HCT116 (cell line): Measurements from ENCODE around the gene MBOAT1. TPM values are rescaled to one million over a fixed set of nuclear protein-coding genes. Genes with fewer than 3 reads are reported as not detected.

ENCODE experiments used
- ATAC-seq: fragments of 200-7000 bp; cut with Tn5 transposase; 2 replicates; pipeline ENCODE4 v1.9.1; 2020; ENCODE audit warnings: mild to moderate bottlenecking, moderate library complexity
- BruUV-seq: library from RNA; stranded (reverse); fragments of 400-500 nt; replicated peaks from 2 replicates; lab custom pipeline; 2021; lab: Mats Ljungman, UMichigan
- CTCF ChIA-PET: fragments of 300-600 bp; sonication (Branson Sonifier 250); formaldehyde crosslinking; loops from one replicate; lab custom pipeline; 2021; ENCODE audit warnings: antibody characterized with exemption; lab: Charles Lee
- POLR2A ChIA-PET: fragments of 300-600, 350-600 bp; sonication (Branson Sonifier 250); formaldehyde crosslinking; loops from one replicate; lab custom pipeline; 2021; ENCODE audit warnings: antibody characterized with exemption; lab: Charles Lee
- RAD21 ChIA-PET, 2 experiments: fragments of 300-600 bp; sonication (Branson Sonifier 250); formaldehyde crosslinking; loops; one replicate each; lab custom pipeline; 2023; ENCODE audit warnings: low total read pairs in 2 of 2; ENCODE audit not compliant: uncharacterized antibody in 2 of 2, unreplicated experiment in 2 of 2, low non-redundant PET in 1 of 2; lab: Charles Lee
- DNase-seq: peaks from one replicate; pipeline ENCODE4 v3.0.0-alpha.2; 2010; ENCODE audit warnings: low read depth, low spot score
- H2AFZ ChIP-seq: fragments of 200-600 bp; shearing (Covaris generic), sonication (generic); 2 replicates; pipeline ENCODE4 v1.6.1; 2017; ENCODE audit warnings: low read depth, mixed run types, mixed read lengths, antibody characterized with exemption, low read length; ENCODE audit not compliant: poor library complexity, severe bottlenecking
- H3K27ac ChIP-seq: 2 replicates; pipeline ENCODE4 v1.5.1; 2012; ENCODE audit warnings: low read depth, low read length
- H3K27me3 ChIP-seq: fragments of 200-600 bp; sonication (generic); 2 replicates; pipeline ENCODE4 v1.6.1; 2016; ENCODE audit warnings: mixed run types, low read length, mixed read lengths; ENCODE audit not compliant: insufficient read depth
- H3K36me3 ChIP-seq, 2 experiments: fragments of 200-500 bp in 1 of 2; fragments of 200-600 bp in 1 of 2; sonication (Bioruptor generic) in 1 of 2; sonication (generic) in 1 of 2; 2 replicates each; pipeline versions ENCODE4 v1.5.1 to v1.6.1; 2014 to 2016; ENCODE audit warnings: low read length in 2 of 2, inconsistent platforms in 1 of 2, mixed read lengths in 1 of 2, mixed run types in 1 of 2; ENCODE audit not compliant: insufficient read depth in 2 of 2, control insufficient read depth in 1 of 2
- H3K4me1 ChIP-seq, 2 experiments: fragments of 200-600 bp in 1 of 2; sonication (generic) in 1 of 2; 2 replicates each; pipeline versions ENCODE4 v1.5.1 to v1.6.1; 2012 to 2017; ENCODE audit warnings: low read length in 2 of 2, inconsistent platforms in 1 of 2, mild to moderate bottlenecking in 1 of 2, mixed read lengths in 1 of 2, mixed run types in 1 of 2, moderate library complexity in 1 of 2; ENCODE audit not compliant: insufficient read depth in 2 of 2, control insufficient read depth in 1 of 2
- H3K4me2 ChIP-seq: fragments of 200-600 bp; sonication (generic); 2 replicates; pipeline ENCODE4 v1.6.1; 2017; ENCODE audit warnings: mixed run types, low read length, mixed read lengths
- H3K4me3 ChIP-seq, 2 experiments: fragments of 200-600 bp in 1 of 2; sonication (generic) in 1 of 2; replicated peaks in 1 of 2; 2 replicates each; pipeline ENCODE4 v1.5.1; 2011 to 2016; ENCODE audit warnings: low read length in 2 of 2, control low read depth in 1 of 2, low read depth in 1 of 2, mild to moderate bottlenecking in 1 of 2, mixed read lengths in 1 of 2, mixed run types in 1 of 2
- H3K79me2 ChIP-seq: fragments of 200-600 bp; sonication (generic); 2 replicates; pipeline ENCODE4 v1.6.1; 2017; ENCODE audit warnings: mild to moderate bottlenecking, mixed run types, low read length, moderate library complexity, mixed read lengths; ENCODE audit not compliant: insufficient read depth
- H3K9ac ChIP-seq: fragments of 200-600 bp; sonication (generic); 2 replicates; pipeline ENCODE4 v1.6.1; 2016; ENCODE audit warnings: low read length, mixed read lengths
- H3K9me2 ChIP-seq: fragments of 200-600 bp; sonication (generic), shearing (Covaris generic); 2 replicates; pipeline ENCODE4 v1.6.1; 2017; ENCODE audit warnings: mixed run types, mild to moderate bottlenecking, moderate library complexity; ENCODE audit not compliant: insufficient read depth
- H3K9me3 ChIP-seq, 2 experiments: fragments of 200-500 bp in 1 of 2; fragments of 200-600 bp in 1 of 2; sonication (Bioruptor generic) in 1 of 2; sonication (generic) in 1 of 2; 2 replicates each; pipeline ENCODE4 v1.6.1; 2014 to 2017; ENCODE audit warnings: low read length in 2 of 2, mixed read lengths in 2 of 2, inconsistent platforms in 1 of 2, low read depth in 1 of 2, mild to moderate bottlenecking in 1 of 2, mixed run types in 1 of 2, moderate library complexity in 1 of 2; ENCODE audit not compliant: control insufficient read depth in 1 of 2, insufficient read depth in 1 of 2
- H4K20me1 ChIP-seq: fragments of 200-600 bp; sonication (generic), shearing (Covaris generic); 2 replicates; pipeline ENCODE4 v1.6.1; 2017; ENCODE audit warnings: mixed run types, mild to moderate bottlenecking, moderate library complexity; ENCODE audit not compliant: insufficient read depth
- ATF3 ChIP-seq: IDR thresholded peaks from 2 replicates; pipeline ENCODE4 v1.6.1; 2012
- CBX3 ChIP-seq: IDR thresholded peaks from 2 replicates; pipeline ENCODE4 v1.6.1; 2012; ENCODE audit warnings: low read depth
- CEBPB ChIP-seq: IDR thresholded peaks from 2 replicates; pipeline ENCODE4 v1.6.1; 2012; ENCODE audit warnings: low read depth
- EGR1 ChIP-seq: IDR thresholded peaks from 2 replicates; pipeline ENCODE4 v1.6.1; 2012; ENCODE audit warnings: low read depth
- ELF1 ChIP-seq: IDR thresholded peaks from 2 replicates; pipeline ENCODE4 v1.6.1; 2012; ENCODE audit warnings: low read depth, borderline replicate concordance
- EZH2 ChIP-seq: fragments of 200-600 bp; sonication (generic); IDR thresholded peaks from 2 replicates; pipeline ENCODE4 v1.6.1; 2017; ENCODE audit warnings: antibody characterized with exemption, mixed run types
- FOSL1 ChIP-seq: IDR thresholded peaks from 2 replicates; pipeline ENCODE4 v1.6.1; 2012; ENCODE audit warnings: low read depth
- JUND ChIP-seq: IDR thresholded peaks from 2 replicates; pipeline ENCODE4 v1.6.1; 2012
- MAX ChIP-seq: IDR thresholded peaks from 2 replicates; pipeline ENCODE4 v1.6.1; 2012
- POLR2AphosphoS5 ChIP-seq: IDR thresholded peaks from 2 replicates; pipeline ENCODE4 v1.6.1; 2011; ENCODE audit warnings: mild to moderate bottlenecking, low read depth, low read length, moderate library complexity
- RAD21 ChIP-seq: IDR thresholded peaks from 2 replicates; pipeline ENCODE4 v1.6.1; 2012; ENCODE audit warnings: low read depth, mild to moderate bottlenecking
- SIN3A ChIP-seq: IDR thresholded peaks from 2 replicates; pipeline ENCODE4 v1.6.1; 2012; ENCODE audit warnings: low read depth
- SP1 ChIP-seq: IDR thresholded peaks from 2 replicates; pipeline ENCODE4 v1.6.1; 2012; ENCODE audit warnings: low read depth
- SRF ChIP-seq: IDR thresholded peaks from 2 replicates; pipeline ENCODE4 v1.6.1; 2012; ENCODE audit warnings: low read depth
- TCF7L2 ChIP-seq: IDR thresholded peaks from 2 replicates; pipeline ENCODE4 v1.7.0; 2011; ENCODE audit warnings: borderline replicate concordance, inconsistent platforms; ENCODE audit not compliant: insufficient read depth, insufficient read length; ENCODE audit errors: extremely low read depth
- YY1 ChIP-seq: IDR thresholded peaks from 2 replicates; pipeline ENCODE4 v1.6.1; 2011; ENCODE audit warnings: low read length, low read depth, moderate library complexity, mild to moderate bottlenecking; ENCODE audit not compliant: insufficient replicate concordance; ENCODE audit errors: extremely low read depth
- ZBTB33 ChIP-seq: IDR thresholded peaks from 2 replicates; pipeline ENCODE4 v1.6.1; 2011; ENCODE audit warnings: mild to moderate bottlenecking, low read length, moderate library complexity; ENCODE audit not compliant: insufficient replicate concordance; ENCODE audit errors: extremely low read depth
- ZFX ChIP-seq: fragments of 450-650 bp; IDR thresholded peaks from 2 replicates; pipeline ENCODE4 v1.6.1; 2017
- intact Hi-C: fragments of 100-400 bp; cut with micrococcal nuclease; formaldehyde crosslinking; loops from 2 replicates; pipeline ENCODE4 v1.10.0; 2022
- total RNA-seq: library from RNA; stranded (reverse); gene quantifications from one replicate; pipeline ENCODE4 v1.2.1, GENCODE V29; 2021; ENCODE audit not compliant: unreplicated experiment
- TF ChIP-seq, protein P1 (sequence below), 3 experiments: fragments of 200-600 bp in 1 of 3; sonication (generic) in 1 of 3; IDR thresholded peaks in 2 of 3; conservative IDR thresholded peaks in 1 of 3; 2 replicates each; pipeline ENCODE4 v1.5.1; 2012 to 2017; ENCODE audit warnings: low read depth in 2 of 3, low read length in 2 of 3, antibody characterized with exemption in 1 of 3, borderline replicate concordance in 1 of 3, control low read depth in 1 of 3, mild to moderate bottlenecking in 1 of 3, mixed read lengths in 1 of 3, mixed run types in 1 of 3, moderate library complexity in 1 of 3; ENCODE audit not compliant: insufficient read depth in 1 of 3
- TF ChIP-seq, protein P2 (sequence below): IDR thresholded peaks from 2 replicates; pipeline ENCODE4 v1.6.1; 2012; ENCODE audit warnings: low read depth

Gene MBOAT1
- total RNA-seq, 1 experiment from 2014 or later, result 11.7 TPM

- H3K9ac ChIP-seq, result no peak overlapping the region
- DNase-seq, result no peak
- RAD21 ChIA-PET, result no interaction called here
- TF ChIP-seq ELF1, result no peak
- TF ChIP-seq EGR1, result no peak
- TF ChIP-seq TCF7L2, result no peak
- TF ChIP-seq YY1, result no peak
- no peak for TF ChIP-seq SIN3A
- TF ChIP-seq RAD21, result no peak
- no peak for TF ChIP-seq FOSL1
- TF ChIP-seq EZH2, result no peak
- no peak for TF ChIP-seq SRF
- TF ChIP-seq ZBTB33, result no peak
- no peak for TF ChIP-seq SP1
- no peak for TF ChIP-seq POLR2AphosphoS5
- TF ChIP-seq, protein P1, sequence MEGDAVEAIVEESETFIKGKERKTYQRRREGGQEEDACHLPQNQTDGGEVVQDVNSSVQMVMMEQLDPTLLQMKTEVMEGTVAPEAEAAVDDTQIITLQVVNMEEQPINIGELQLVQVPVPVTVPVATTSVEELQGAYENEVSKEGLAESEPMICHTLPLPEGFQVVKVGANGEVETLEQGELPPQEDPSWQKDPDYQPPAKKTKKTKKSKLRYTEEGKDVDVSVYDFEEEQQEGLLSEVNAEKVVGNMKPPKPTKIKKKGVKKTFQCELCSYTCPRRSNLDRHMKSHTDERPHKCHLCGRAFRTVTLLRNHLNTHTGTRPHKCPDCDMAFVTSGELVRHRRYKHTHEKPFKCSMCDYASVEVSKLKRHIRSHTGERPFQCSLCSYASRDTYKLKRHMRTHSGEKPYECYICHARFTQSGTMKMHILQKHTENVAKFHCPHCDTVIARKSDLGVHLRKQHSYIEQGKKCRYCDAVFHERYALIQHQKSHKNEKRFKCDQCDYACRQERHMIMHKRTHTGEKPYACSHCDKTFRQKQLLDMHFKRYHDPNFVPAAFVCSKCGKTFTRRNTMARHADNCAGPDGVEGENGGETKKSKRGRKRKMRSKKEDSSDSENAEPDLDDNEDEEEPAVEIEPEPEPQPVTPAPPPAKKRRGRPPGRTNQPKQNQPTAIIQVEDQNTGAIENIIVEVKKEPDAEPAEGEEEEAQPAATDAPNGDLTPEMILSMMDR (IDR thresholded peaks at IDR 0.05 in 2 of 3, conservative IDR thresholded peaks at IDR 0.05 in 1 of 3; ENCODE audit: borderline replicate concordance in 1 of 3, insufficient read depth in 1 of 3, low read depth in 2 of 3, low read length in 2 of 3), result no peak
- no peak for TF ChIP-seq MAX
- TF ChIP-seq CBX3, result no peak
- TF ChIP-seq, protein P2, sequence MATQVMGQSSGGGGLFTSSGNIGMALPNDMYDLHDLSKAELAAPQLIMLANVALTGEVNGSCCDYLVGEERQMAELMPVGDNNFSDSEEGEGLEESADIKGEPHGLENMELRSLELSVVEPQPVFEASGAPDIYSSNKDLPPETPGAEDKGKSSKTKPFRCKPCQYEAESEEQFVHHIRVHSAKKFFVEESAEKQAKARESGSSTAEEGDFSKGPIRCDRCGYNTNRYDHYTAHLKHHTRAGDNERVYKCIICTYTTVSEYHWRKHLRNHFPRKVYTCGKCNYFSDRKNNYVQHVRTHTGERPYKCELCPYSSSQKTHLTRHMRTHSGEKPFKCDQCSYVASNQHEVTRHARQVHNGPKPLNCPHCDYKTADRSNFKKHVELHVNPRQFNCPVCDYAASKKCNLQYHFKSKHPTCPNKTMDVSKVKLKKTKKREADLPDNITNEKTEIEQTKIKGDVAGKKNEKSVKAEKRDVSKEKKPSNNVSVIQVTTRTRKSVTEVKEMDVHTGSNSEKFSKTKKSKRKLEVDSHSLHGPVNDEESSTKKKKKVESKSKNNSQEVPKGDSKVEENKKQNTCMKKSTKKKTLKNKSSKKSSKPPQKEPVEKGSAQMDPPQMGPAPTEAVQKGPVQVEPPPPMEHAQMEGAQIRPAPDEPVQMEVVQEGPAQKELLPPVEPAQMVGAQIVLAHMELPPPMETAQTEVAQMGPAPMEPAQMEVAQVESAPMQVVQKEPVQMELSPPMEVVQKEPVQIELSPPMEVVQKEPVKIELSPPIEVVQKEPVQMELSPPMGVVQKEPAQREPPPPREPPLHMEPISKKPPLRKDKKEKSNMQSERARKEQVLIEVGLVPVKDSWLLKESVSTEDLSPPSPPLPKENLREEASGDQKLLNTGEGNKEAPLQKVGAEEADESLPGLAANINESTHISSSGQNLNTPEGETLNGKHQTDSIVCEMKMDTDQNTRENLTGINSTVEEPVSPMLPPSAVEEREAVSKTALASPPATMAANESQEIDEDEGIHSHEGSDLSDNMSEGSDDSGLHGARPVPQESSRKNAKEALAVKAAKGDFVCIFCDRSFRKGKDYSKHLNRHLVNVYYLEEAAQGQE, result no peak
- TF ChIP-seq ZFX, result no peak
- TF ChIP-seq JUND, result no peak
- no peak for TF ChIP-seq ATF3
- no peak for TF ChIP-seq CEBPB
- TF ChIP-seq, all 23 proteins: peak for 0
- ChIA-PET POLR2A (no interaction called here), CTCF (interaction anchor here (2.4 kb wide), 1 partner anchor 9 kb away, joined by 19 read pairs; no protein-coding TSS in a partner anchor)
- Histone ChIP-seq H3K9me2 (no peaks in the 10 kb centered on the region), H3K27ac (no peak overlapping the region), H3K4me1 (peaks cover 0 to 7% of the 10 kb centered on the region in 2 experiments; a peak in 1 of 4 replicates), H3K79me2 (no peaks in the 10 kb centered on the region), H3K4me2 (no peak overlapping the region), H2AFZ (no peak overlapping the region), H3K9me3 (no peaks in the 10 kb centered on the region), H4K20me1 (no peaks in the 10 kb centered on the region), H3K4me3 (no peak overlapping the region), H3K36me3 (no peaks in the 10 kb centered on the region), H3K27me3 (no peaks in the 10 kb centered on the region)
- intact Hi-C loops, result no loop called here
- BruUV-seq, result no TSS peak
- ATAC-seq, result no peak; the same call in 1 of the 2 replicates
These were observed 94.8 kb downstream of the MBOAT1 start for GRCh38 chr6:20117474-20117873.
